Neuronal stem cell (in vitro differentiated cells): ENCODE results near the gene TRPM8.

ENCODE experiments used
- DNase-seq: peaks from one replicate; pipeline ENCODE4 v3.0.0-alpha.2; 2013; ENCODE audit warnings: low spot score
- H2AFZ ChIP-seq: one replicate; pipeline ENCODE4 v1.6.1; 2013; ENCODE audit warnings: mild to moderate bottlenecking, low read length, inconsistent platforms
- H2AK5ac ChIP-seq: 2 replicates; pipeline ENCODE4 v1.6.1; 2013; ENCODE audit warnings: low read depth, mild to moderate bottlenecking, inconsistent platforms, low read length, moderate library complexity, mixed read lengths
- H2BK120ac ChIP-seq: 2 replicates; pipeline ENCODE4 v1.6.1; 2013; ENCODE audit warnings: low read depth, mild to moderate bottlenecking, inconsistent platforms, low read length, moderate library complexity, mixed read lengths
- H2BK12ac ChIP-seq: one replicate; pipeline ENCODE4 v1.6.1; 2013; ENCODE audit warnings: low read length, inconsistent platforms
- H2BK15ac ChIP-seq: 2 replicates; pipeline ENCODE4 v1.6.1; 2013; ENCODE audit warnings: mild to moderate bottlenecking, low read length, inconsistent platforms, mixed read lengths
- H2BK5ac ChIP-seq: one replicate; pipeline ENCODE4 v1.6.1; 2013; ENCODE audit warnings: inconsistent platforms, mild to moderate bottlenecking, low read length, moderate library complexity
- H3K14ac ChIP-seq: one replicate; pipeline ENCODE4 v1.6.1; 2013; ENCODE audit warnings: low read length, inconsistent platforms
- H3K18ac ChIP-seq: 2 replicates; pipeline ENCODE4 v1.6.1; 2013; ENCODE audit warnings: low read length, inconsistent platforms
- H3K23ac ChIP-seq: 2 replicates; pipeline ENCODE4 v1.6.1; 2013; ENCODE audit warnings: low read depth, mild to moderate bottlenecking, mixed read lengths, low read length, inconsistent platforms; ENCODE audit not compliant: poor library complexity
- H3K27ac ChIP-seq: replicated peaks from 3 replicates; pipeline ENCODE4 v1.5.1; 2013; ENCODE audit warnings: low read length, inconsistent platforms
- H3K27me3 ChIP-seq, 3 experiments: 2 replicates each; pipeline ENCODE4 v1.6.1; 2013; ENCODE audit warnings: low read length in 3 of 3, mild to moderate bottlenecking in 2 of 3, inconsistent platforms in 1 of 3, low read depth in 1 of 3, mixed read lengths in 1 of 3, moderate library complexity in 1 of 3; ENCODE audit not compliant: control insufficient read depth in 3 of 3, insufficient read depth in 3 of 3
- H3K36me3 ChIP-seq, 2 donors: replicated peaks in 1 of 2; 2 replicates each; pipeline ENCODE4 v1.6.1; 2013; ENCODE audit warnings: low read length in 2 of 2; ENCODE audit not compliant: control insufficient read depth in 2 of 2, insufficient read depth in 2 of 2
- H3K4ac ChIP-seq: 2 replicates; pipeline ENCODE4 v1.6.1; 2013; ENCODE audit warnings: inconsistent platforms, mild to moderate bottlenecking, low read length, moderate library complexity
- H3K4me1 ChIP-seq, 2 donors: 1 replicate in 1 of 2; 2 replicates in 1 of 2; pipeline ENCODE4 v1.6.1; 2013; ENCODE audit warnings: low read length in 2 of 2, low read depth in 1 of 2; ENCODE audit not compliant: control insufficient read depth in 2 of 2, insufficient read depth in 1 of 2
- H3K4me2 ChIP-seq: one replicate; pipeline ENCODE4 v1.6.1; 2013; ENCODE audit warnings: mild to moderate bottlenecking, low read length, inconsistent platforms; ENCODE audit not compliant: insufficient read depth, poor library complexity, severe bottlenecking
- H3K4me3 ChIP-seq, 2 donors: 2 replicates each; pipeline ENCODE4 v1.5.1; 2013; ENCODE audit warnings: low read length in 2 of 2, mild to moderate bottlenecking in 2 of 2, inconsistent platforms in 1 of 2, moderate library complexity in 1 of 2
- H3K79me1 ChIP-seq: one replicate; pipeline ENCODE4 v1.6.1; 2013; ENCODE audit warnings: low read depth, mild to moderate bottlenecking, inconsistent platforms, low read length, moderate library complexity
- H3K9ac ChIP-seq: one replicate; pipeline ENCODE4 v1.6.1; 2013; ENCODE audit warnings: mild to moderate bottlenecking, low read depth, low read length, inconsistent platforms; ENCODE audit not compliant: poor library complexity
- H3K9me3 ChIP-seq, 2 donors: replicated peaks in 1 of 2; 2 replicates each; pipeline versions ENCODE3 to v1.6.1; 2013; ENCODE audit warnings: low read length in 2 of 2, mild to moderate bottlenecking in 2 of 2, inconsistent platforms in 1 of 2, low read depth in 1 of 2, mixed read lengths in 1 of 2, moderate library complexity in 1 of 2; ENCODE audit not compliant: control insufficient read depth in 2 of 2, insufficient read depth in 1 of 2
- H4K8ac ChIP-seq: one replicate; pipeline ENCODE4 v1.6.1; 2013; ENCODE audit warnings: low read depth, mild to moderate bottlenecking, inconsistent platforms, low read length, moderate library complexity
- H4K91ac ChIP-seq: one replicate; pipeline ENCODE4 v1.6.1; 2013; ENCODE audit warnings: low read length, low read depth, mild to moderate bottlenecking, inconsistent platforms; ENCODE audit not compliant: poor library complexity
- WGBS, 2 donors: extraction: QIAGEN DNeasy Blood & Tissue Kit; methylation state at CpG; one replicate each; pipeline ENCODE4 v1.1.7; 2013; ENCODE audit warnings: missing lambda C conversion rate in 2 of 2, mixed read lengths in 1 of 2; ENCODE audit not compliant: insufficient read length in 2 of 2, insufficient replicate concordance in 1 of 2; ENCODE audit errors: extremely low coverage in 2 of 2; 5-methylcytosine and 5-hydroxymethylcytosine counted together

Gene TRPM8

GRCh38 chr2:234044157-234044556 is 127.0 kb downstream of the TRPM8 start:
- H3K23ac ChIP-seq, result no peak overlapping the region
- H4K91ac ChIP-seq, result no peak overlapping the region
- no peaks in the 10 kb centered on the region for H3K79me1 ChIP-seq
- H3K4me3 ChIP-seq, result no peak overlapping the region
- H2AFZ ChIP-seq, result no peak overlapping the region
- H3K9ac ChIP-seq, result no peak overlapping the region
- no peaks in the 10 kb centered on the region for H3K27me3 ChIP-seq
- H4K8ac ChIP-seq, result no peak overlapping the region
- DNase-seq, result no peak
- no peak overlapping the region for H2BK5ac ChIP-seq
- no peak overlapping the region for H2AK5ac ChIP-seq
- H2BK15ac ChIP-seq, result no peak overlapping the region
- no peak overlapping the region for H3K18ac ChIP-seq
- H3K14ac ChIP-seq, result no peak overlapping the region
- H2BK120ac ChIP-seq, result no peak overlapping the region
- WGBS, 2 donors, result no CpG with 5 or more reads among the region's 1 CpG
- no peak overlapping the region for H3K4me2 ChIP-seq
- no peaks in the 10 kb centered on the region for H3K36me3 ChIP-seq
- H3K27ac ChIP-seq, result no peak overlapping the region
- H3K4me1 ChIP-seq, result no peaks in the 10 kb centered on the region
- H2BK12ac ChIP-seq, result no peak overlapping the region
- no peaks in the 10 kb centered on the region for H3K9me3 ChIP-seq
- H3K4ac ChIP-seq, result no peak overlapping the region

DNA sequence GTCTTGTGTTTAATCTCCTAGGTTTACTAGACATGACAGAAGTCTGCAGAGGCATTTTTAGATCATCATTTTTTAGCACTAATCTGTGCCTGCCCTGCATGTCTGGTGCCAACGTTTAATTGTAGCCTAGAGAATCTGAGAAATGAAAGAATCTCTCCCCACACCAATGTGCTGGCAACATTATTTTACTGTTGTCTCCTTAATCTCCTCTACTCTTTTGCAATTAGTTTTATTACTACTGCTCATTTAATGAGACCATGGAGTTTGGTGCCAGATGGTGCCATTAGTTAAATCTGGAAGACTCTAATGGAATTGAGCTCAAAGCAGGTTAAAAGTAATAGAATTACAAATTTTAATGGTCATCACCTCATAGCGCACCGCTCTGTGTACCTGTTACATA is 129.3 kb downstream of the TRPM8 start:
- no peak overlapping the region for H3K27ac ChIP-seq
- no peak overlapping the region for H2BK12ac ChIP-seq
- no peak overlapping the region for H4K91ac ChIP-seq
- H3K36me3 ChIP-seq, result no peaks in the 10 kb centered on the region
- no peak overlapping the region for H2BK15ac ChIP-seq
- no peak overlapping the region for H3K4ac ChIP-seq
- no peak overlapping the region for H3K9ac ChIP-seq
- no peak overlapping the region for H2AFZ ChIP-seq
- H3K79me1 ChIP-seq, result no peaks in the 10 kb centered on the region
- H4K8ac ChIP-seq, result no peak overlapping the region
- no peaks in the 10 kb centered on the region for H3K9me3 ChIP-seq
- WGBS, 2 donors, result no CpG with 5 or more reads among the region's 3 CpGs
- no peak overlapping the region for H3K23ac ChIP-seq
- no peak overlapping the region for H2BK120ac ChIP-seq
- no peak overlapping the region for H3K4me3 ChIP-seq
- no peaks in the 10 kb centered on the region for H3K4me1 ChIP-seq
- no peak overlapping the region for H3K18ac ChIP-seq
- no peaks in the 10 kb centered on the region for H3K27me3 ChIP-seq
- H3K14ac ChIP-seq, result no peak overlapping the region
- no peak overlapping the region for H3K4me2 ChIP-seq
- no peak overlapping the region for H2BK5ac ChIP-seq
- DNase-seq, result no peak
- no peak overlapping the region for H2AK5ac ChIP-seq

GRCh38 chr2:234047361-234047760 is 130.2 kb downstream of the TRPM8 start:
- H3K36me3 ChIP-seq, result no peaks in the 10 kb centered on the region
- H3K4ac ChIP-seq, result no peak overlapping the region
- no peaks in the 10 kb centered on the region for H3K9me3 ChIP-seq
- no peak for DNase-seq
- H3K4me2 ChIP-seq, result no peak overlapping the region
- no peaks in the 10 kb centered on the region for H3K79me1 ChIP-seq
- H3K27me3 ChIP-seq, result no peaks in the 10 kb centered on the region
- H3K14ac ChIP-seq, result no peak overlapping the region
- H3K4me1 ChIP-seq, result no peaks in the 10 kb centered on the region
- no peak overlapping the region for H2BK15ac ChIP-seq
- no peak overlapping the region for H2AFZ ChIP-seq
- no peak overlapping the region for H2BK5ac ChIP-seq
- H3K23ac ChIP-seq, result no peak overlapping the region
- H3K27ac ChIP-seq, result no peak overlapping the region
- H2AK5ac ChIP-seq, result no peak overlapping the region
- no peak overlapping the region for H3K4me3 ChIP-seq
- H4K91ac ChIP-seq, result no peak overlapping the region
- H2BK12ac ChIP-seq, result no peak overlapping the region
- H3K9ac ChIP-seq, result no peak overlapping the region
- H2BK120ac ChIP-seq, result no peak overlapping the region
- H3K18ac ChIP-seq, result no peak overlapping the region
- H4K8ac ChIP-seq, result no peak overlapping the region

- Histone ChIP-seq H3K14ac (no peak overlapping the region), H3K9ac (no peak overlapping the region), H2AK5ac (no peak overlapping the region), H3K4me2 (no peak overlapping the region), H3K79me1 (no peaks in the 10 kb centered on the region), H2BK120ac (no peak overlapping the region), H2BK12ac (no peak overlapping the region), H2BK15ac (no peak overlapping the region), H2AFZ (no peak overlapping the region), H3K27ac (no peak overlapping the region), H3K4me3 (no peak overlapping the region), H4K8ac (no peak overlapping the region), H3K18ac (no peak overlapping the region), H3K23ac (no peak overlapping the region), H4K91ac (no peak overlapping the region), H2BK5ac (no peak overlapping the region), H3K36me3 (no peaks in the 10 kb centered on the region), H3K4ac (no peak overlapping the region), H3K27me3 (no peaks in the 10 kb centered on the region), H3K9me3 (no peaks in the 10 kb centered on the region), H3K4me1 (no peaks in the 10 kb centered on the region)
- WGBS, 2 donors, result no CpG with 5 or more reads among the region's 4 CpGs
- DNase-seq, result no peak
Observed at GRCh38 chr2:234048049-234048448, 130.9 kb downstream of the TRPM8 start.
